Measurements from ENCODE around the gene MRFAP1. TPM values are rescaled to one million over a fixed set of nuclear protein-coding genes. Genes with fewer than 3 reads are reported as not detected.
A peak's percentile ranks its signal among the peaks of the same experiment; 100 is the strongest.

MRFAP1 gene
- total RNA-seq, 1 donor = 94.1 TPM

DNA sequence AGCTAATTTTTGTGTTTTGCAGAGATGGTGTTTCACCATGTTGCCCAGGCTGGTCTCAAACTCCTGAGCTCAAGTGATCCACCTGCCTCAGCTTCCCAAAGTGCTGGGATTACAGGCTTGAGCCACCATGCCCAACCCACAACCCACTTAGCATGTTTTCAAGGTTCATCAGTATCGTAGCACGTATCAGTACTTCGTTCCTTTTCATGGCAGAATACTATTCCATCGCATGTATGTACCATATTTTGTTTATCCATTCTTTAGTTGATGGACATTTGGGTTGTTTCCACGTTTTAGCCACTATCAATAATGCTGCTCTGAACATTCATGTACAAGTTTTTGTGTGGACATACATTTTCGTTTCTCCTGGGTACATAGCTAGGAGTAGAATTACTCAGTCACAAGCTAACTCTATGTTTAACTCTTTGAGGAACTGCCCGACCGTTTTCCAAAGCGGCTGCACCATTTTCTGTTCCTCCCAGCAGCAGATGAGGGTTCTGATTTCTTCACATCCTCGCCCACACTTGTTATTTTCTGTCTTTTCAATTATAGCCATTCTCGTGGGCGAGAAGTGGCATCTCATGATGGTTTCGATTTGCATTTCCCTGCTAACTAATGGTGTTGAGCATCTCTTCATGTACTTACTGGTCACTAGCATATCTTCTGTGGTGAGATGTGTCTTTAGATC lies 33.0 kb upstream of the MRFAP1 start:
- Histone ChIP-seq H3K9me3 (ENCODE audit: low read depth, low read length) (peaks cover 5% of the 10 kb centered on the region), H4K20me1 (ENCODE audit: insufficient read depth, low read length) (no peaks in the 10 kb centered on the region), H3K27ac (ENCODE audit: low read depth, low read length) (no peak overlapping the region), H3K4me3 (ENCODE audit: insufficient read depth, low read length) (no peak overlapping the region), H3K36me3 (ENCODE audit: insufficient read depth, low read length) (peaks cover 26% of the 10 kb centered on the region), H2AFZ (ENCODE audit: low read length) (no peak overlapping the region), H3K27me3 (ENCODE audit: insufficient read depth, low read length) (no peaks in the 10 kb centered on the region), H3K4me2 (ENCODE audit: insufficient read depth, low read length) (no peak overlapping the region), H3K4me1 (ENCODE audit: insufficient read depth, low read length) (no peaks in the 10 kb centered on the region), H3K79me2 (ENCODE audit: insufficient read depth, low read length) (no peaks in the 10 kb centered on the region)
- TF ChIP-seq, protein P1, sequence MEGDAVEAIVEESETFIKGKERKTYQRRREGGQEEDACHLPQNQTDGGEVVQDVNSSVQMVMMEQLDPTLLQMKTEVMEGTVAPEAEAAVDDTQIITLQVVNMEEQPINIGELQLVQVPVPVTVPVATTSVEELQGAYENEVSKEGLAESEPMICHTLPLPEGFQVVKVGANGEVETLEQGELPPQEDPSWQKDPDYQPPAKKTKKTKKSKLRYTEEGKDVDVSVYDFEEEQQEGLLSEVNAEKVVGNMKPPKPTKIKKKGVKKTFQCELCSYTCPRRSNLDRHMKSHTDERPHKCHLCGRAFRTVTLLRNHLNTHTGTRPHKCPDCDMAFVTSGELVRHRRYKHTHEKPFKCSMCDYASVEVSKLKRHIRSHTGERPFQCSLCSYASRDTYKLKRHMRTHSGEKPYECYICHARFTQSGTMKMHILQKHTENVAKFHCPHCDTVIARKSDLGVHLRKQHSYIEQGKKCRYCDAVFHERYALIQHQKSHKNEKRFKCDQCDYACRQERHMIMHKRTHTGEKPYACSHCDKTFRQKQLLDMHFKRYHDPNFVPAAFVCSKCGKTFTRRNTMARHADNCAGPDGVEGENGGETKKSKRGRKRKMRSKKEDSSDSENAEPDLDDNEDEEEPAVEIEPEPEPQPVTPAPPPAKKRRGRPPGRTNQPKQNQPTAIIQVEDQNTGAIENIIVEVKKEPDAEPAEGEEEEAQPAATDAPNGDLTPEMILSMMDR (IDR thresholded peaks at IDR 0.05; ENCODE audit: extremely low read depth, low read depth, low read length) = no peak
- DNase-seq (ENCODE audit: insufficient read length, low spot score, missing footprints) = peak; percentile 55

DNA sequence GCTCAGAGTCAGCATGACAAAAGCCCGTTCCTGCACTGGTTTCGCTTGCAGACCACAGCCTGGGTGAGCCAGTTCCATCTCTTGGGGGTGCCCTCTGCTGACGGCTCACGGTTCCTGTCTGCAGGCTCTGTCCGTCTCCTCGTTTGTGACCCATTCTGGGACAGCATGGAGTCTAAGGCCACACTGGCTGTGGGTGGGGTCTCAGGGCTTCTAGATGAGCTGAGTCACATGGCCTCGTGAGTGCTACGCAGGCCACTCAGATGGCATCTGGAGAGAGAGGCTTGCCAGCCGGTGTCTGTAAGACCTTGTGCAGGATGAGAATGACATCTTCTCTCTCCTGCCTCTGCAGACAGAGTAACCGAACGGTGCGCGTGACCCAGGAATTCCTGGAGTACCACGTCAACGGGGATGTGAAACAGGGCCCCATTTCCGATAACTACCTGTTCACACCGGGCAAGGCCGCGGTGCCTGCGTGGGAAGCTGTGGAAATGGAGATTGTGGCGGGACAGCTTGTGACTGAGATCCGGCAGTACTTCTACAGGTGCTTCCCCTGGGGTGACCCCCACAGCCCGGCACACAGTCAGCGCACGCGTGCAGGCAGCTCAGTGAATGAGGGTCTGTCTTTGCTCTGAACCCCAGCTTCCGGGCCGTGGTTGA lies 31.6 kb upstream of the MRFAP1 start:
- no peak overlapping the region for H3K27ac ChIP-seq (ENCODE audit: low read depth, low read length)
- no peaks in the 10 kb centered on the region for H3K27me3 ChIP-seq (ENCODE audit: insufficient read depth, low read length)
- H2AFZ ChIP-seq (ENCODE audit: low read length) = no peak overlapping the region
- no peaks in the 10 kb centered on the region for H4K20me1 ChIP-seq (ENCODE audit: insufficient read depth, low read length)
- H3K4me2 ChIP-seq (ENCODE audit: insufficient read depth, low read length) = no peak overlapping the region
- no peaks in the 10 kb centered on the region for H3K79me2 ChIP-seq (ENCODE audit: insufficient read depth, low read length)
- DNase-seq (ENCODE audit: insufficient read length, low spot score, missing footprints) = peak; percentile 77
- peaks cover 5% of the 10 kb centered on the region for H3K9me3 ChIP-seq (ENCODE audit: low read depth, low read length)
- no peak overlapping the region for H3K4me3 ChIP-seq (ENCODE audit: insufficient read depth, low read length)
- H3K4me1 ChIP-seq (ENCODE audit: insufficient read depth, low read length) = no peaks in the 10 kb centered on the region
- peaks cover 26% of the 10 kb centered on the region for H3K36me3 ChIP-seq (ENCODE audit: insufficient read depth, low read length)
- TF ChIP-seq, protein P1 (IDR thresholded peaks at IDR 0.05; ENCODE audit: extremely low read depth, low read depth, low read length) = no peak

DNA sequence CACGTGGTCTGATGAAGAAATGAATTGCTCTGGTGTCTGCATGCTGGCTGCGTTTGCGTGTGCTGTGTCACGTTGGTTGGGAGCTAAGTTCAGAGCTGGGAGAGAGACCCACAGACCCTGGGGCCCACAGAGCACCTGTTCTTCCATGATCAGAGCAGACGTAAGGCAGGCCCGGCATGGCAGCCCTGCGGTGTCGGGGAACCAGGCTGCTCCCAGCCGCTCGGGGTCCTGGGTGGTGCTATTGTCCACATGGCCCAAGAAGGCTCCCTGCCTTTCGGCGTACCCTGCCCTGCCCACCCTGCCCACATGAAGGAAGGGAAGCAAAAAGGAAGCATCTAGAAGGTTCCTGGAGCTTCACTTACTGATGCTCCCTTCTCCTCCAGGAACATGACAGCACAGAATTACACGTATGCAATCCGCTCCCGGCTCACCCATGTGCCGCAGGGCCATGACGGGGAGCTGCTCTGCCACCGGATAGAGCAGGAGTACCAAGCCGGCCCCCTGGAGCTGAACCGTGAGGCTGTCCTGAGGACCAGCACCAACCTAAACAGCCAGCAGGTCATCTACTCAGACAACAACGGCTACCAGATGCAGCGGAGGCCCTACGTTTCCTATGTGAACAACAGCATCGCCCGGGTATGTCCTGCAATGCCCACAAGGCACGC lies 30.9 kb upstream of the MRFAP1 start:
- Histone ChIP-seq H3K79me2 (ENCODE audit: insufficient read depth, low read length) (no peaks in the 10 kb centered on the region), H3K36me3 (ENCODE audit: insufficient read depth, low read length) (peaks cover 25% of the 10 kb centered on the region), H3K4me2 (ENCODE audit: insufficient read depth, low read length) (no peak overlapping the region), H3K4me1 (ENCODE audit: insufficient read depth, low read length) (no peaks in the 10 kb centered on the region), H3K27ac (ENCODE audit: low read depth, low read length) (no peak overlapping the region), H3K9me3 (ENCODE audit: low read depth, low read length) (peaks cover 5% of the 10 kb centered on the region), H2AFZ (ENCODE audit: low read length) (no peak overlapping the region), H3K4me3 (ENCODE audit: insufficient read depth, low read length) (no peak overlapping the region), H4K20me1 (ENCODE audit: insufficient read depth, low read length) (no peaks in the 10 kb centered on the region), H3K27me3 (ENCODE audit: insufficient read depth, low read length) (no peaks in the 10 kb centered on the region)
- peak; percentile 62 for DNase-seq (ENCODE audit: insufficient read length, low spot score, missing footprints)
- TF ChIP-seq, protein P1 (IDR thresholded peaks at IDR 0.05; ENCODE audit: extremely low read depth, low read depth, low read length) = no peak

DNA sequence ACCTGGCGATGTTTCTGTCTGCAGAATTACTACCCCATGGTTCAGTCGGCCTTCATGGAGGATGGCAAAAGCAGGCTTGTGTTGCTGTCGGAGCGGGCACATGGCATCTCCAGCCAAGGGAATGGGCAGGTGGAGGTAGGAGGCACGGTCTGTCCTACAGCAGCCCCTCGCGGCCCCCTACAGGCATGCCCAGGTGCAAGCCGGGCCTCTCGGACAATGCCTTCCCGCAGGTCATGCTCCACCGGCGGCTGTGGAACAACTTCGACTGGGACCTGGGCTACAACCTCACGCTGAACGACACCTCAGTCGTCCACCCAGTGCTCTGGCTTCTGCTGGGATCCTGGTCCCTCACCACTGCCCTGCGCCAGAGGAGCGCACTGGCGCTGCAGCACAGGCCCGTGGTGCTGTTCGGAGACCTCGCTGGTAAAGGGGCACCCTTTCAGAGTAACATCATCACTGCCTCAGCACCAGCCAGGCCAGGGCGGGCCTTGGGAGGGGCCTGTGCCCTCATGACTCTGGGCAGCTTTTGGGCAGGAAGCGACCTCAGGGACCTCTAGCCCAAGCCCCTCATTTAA lies 29.5 kb upstream of the MRFAP1 start:
- Histone ChIP-seq H3K79me2 (ENCODE audit: insufficient read depth, low read length) (no peaks in the 10 kb centered on the region), H3K36me3 (ENCODE audit: insufficient read depth, low read length) (peaks cover 12% of the 10 kb centered on the region), H4K20me1 (ENCODE audit: insufficient read depth, low read length) (no peaks in the 10 kb centered on the region), H3K4me3 (ENCODE audit: insufficient read depth, low read length) (no peak overlapping the region), H3K4me2 (ENCODE audit: insufficient read depth, low read length) (no peak overlapping the region), H3K27ac (ENCODE audit: low read depth, low read length) (no peak overlapping the region), H3K4me1 (ENCODE audit: insufficient read depth, low read length) (no peaks in the 10 kb centered on the region), H3K27me3 (ENCODE audit: insufficient read depth, low read length) (no peaks in the 10 kb centered on the region), H3K9me3 (ENCODE audit: low read depth, low read length) (no peaks in the 10 kb centered on the region), H2AFZ (ENCODE audit: low read length) (no peak overlapping the region)
- TF ChIP-seq, protein P1 (IDR thresholded peaks at IDR 0.05; ENCODE audit: extremely low read depth, low read depth, low read length) = no peak
- peak; percentile 66 for DNase-seq (ENCODE audit: insufficient read length, low spot score, missing footprints)

Data from osteoblast (primary cell).